Esophagus muscularis mucosa (tissue), 4 donors: ENCODE measurements around the gene COG3. TPM values are rescaled to one million over a fixed set of nuclear protein-coding genes. Genes with fewer than 3 reads are reported as not detected.

Experiments used
- DNase-seq: peaks from one replicate; pipeline ENCODE4 v3.0.0-alpha.2; 2017; ENCODE audit errors: extremely low spot score
- H3K27ac ChIP-seq, 4 donors: fragments of 200-600 bp; sonication (generic); replicated peaks in 1 of 4; 1 replicate in 3 of 4; 2 replicates in 1 of 4; pipeline ENCODE4 v1.5.1; 2016 to 2019; ENCODE audit warnings: mild to moderate bottlenecking in 1 of 4
- H3K27me3 ChIP-seq, 4 donors: fragments of 200-600 bp; sonication (generic); one replicate each; pipeline versions ENCODE4 v1.5.1 to v1.6.0; 2016 to 2019
- H3K36me3 ChIP-seq, 4 donors: fragments of 200-600 bp; sonication (generic); one replicate each; pipeline ENCODE4 v1.5.1; 2016 to 2019
- H3K4me1 ChIP-seq, 4 donors: fragments of 200-600 bp; sonication (generic); one replicate each; pipeline ENCODE4 v1.5.1; 2016 to 2019
- H3K4me3 ChIP-seq, 4 donors: fragments of 200-600 bp; sonication (generic); 1 replicate in 2 of 4; 2 replicates in 2 of 4; pipeline ENCODE4 v1.5.1; 2016 to 2019; ENCODE audit warnings: mild to moderate bottlenecking in 4 of 4, moderate library complexity in 1 of 4
- H3K9me3 ChIP-seq, 4 donors: fragments of 200-600 bp; sonication (generic); 1 replicate in 3 of 4; 2 replicates in 1 of 4; pipeline ENCODE4 v1.5.1; 2016 to 2019
- CTCF ChIP-seq, 3 experiments: fragments of 200-600 bp in 2 of 3; fragments of 450-650 bp in 1 of 3; sonication (generic) in 2 of 3; IDR thresholded peaks; one replicate each; pipeline ENCODE4 v1.5.1; 2017 to 2019; ENCODE audit warnings: antibody characterized with exemption in 3 of 3, mild to moderate bottlenecking in 2 of 3, moderate library complexity in 1 of 3
- EP300 ChIP-seq: sonication (generic); formaldehyde crosslinking; IDR thresholded peaks from one replicate; pipeline ENCODE4 v1.6.1; 2017; ENCODE audit warnings: antibody characterized with exemption
- POLR2A ChIP-seq: fragments of 450-650 bp; IDR thresholded peaks from one replicate; pipeline ENCODE4 v1.6.1; 2017; ENCODE audit warnings: antibody characterized with exemption, moderate library complexity, mild to moderate bottlenecking, low read depth
- POLR2AphosphoS5 ChIP-seq, 2 donors: sonication (generic); formaldehyde crosslinking; IDR thresholded peaks; one replicate each; pipeline ENCODE4 v1.6.1; 2017; ENCODE audit warnings: antibody characterized with exemption in 2 of 2
- WGBS: methylation state at CpG from one replicate; pipeline ENCODE4 v1.1.5; 2018; 5-methylcytosine and 5-hydroxymethylcytosine counted together
- intact Hi-C: fragments of 100-400 bp; cut with DNase I; formaldehyde crosslinking; loops from one replicate; pipeline ENCODE4 v1.15.1; 2023
- total RNA-seq, 4 donors: library from RNA; depleted of rRNA; stranded (reverse); fragments of >200 nt; gene quantifications; one replicate each; pipeline versions ENCODE4 v1.1.0 to v1.2.1, GENCODE V29; 2016

COG3 gene
- total RNA-seq, 4 donors from 2014 or later = 17.7 to 28.2 (median 21.3) TPM

GRCh38 chr13:45527699-45528462, 63.1 kb downstream of the COG3 start:
- Histone ChIP-seq H3K27me3 (no peaks in the 10 kb centered on the region), H3K27ac (no peak overlapping the region), H3K9me3 (no peaks in the 10 kb centered on the region), H3K36me3 (peaks cover 13 to 81% (median 52%) of the 10 kb centered on the region in 4 donors), H3K4me3 (no peak overlapping the region), H3K4me1 (peaks cover 0 to 7% (median 3%) of the 10 kb centered on the region in 4 donors)
- no peak for DNase-seq
- 70% methylated on average over 6 of the region's 6 CpGs for WGBS
- intact Hi-C loops = no loop called here
- TF ChIP-seq POLR2A = no peak
- no peak for TF ChIP-seq POLR2AphosphoS5 (IDR thresholded peaks at IDR 0.05)
- no peak for TF ChIP-seq EP300
- no peak for TF ChIP-seq CTCF (IDR thresholded peaks at IDR 0.05)

GRCh38 chr13:45529758-45530157, 65.0 kb downstream of the COG3 start:
- TF ChIP-seq POLR2AphosphoS5 (IDR thresholded peaks at IDR 0.05) (no peak), POLR2A (no peak), CTCF (IDR thresholded peaks at IDR 0.05) (no peak), EP300 (no peak)
- Histone ChIP-seq H3K4me1 (peaks cover 0 to 7% (median 3%) of the 10 kb centered on the region in 4 donors), H3K27me3 (no peaks in the 10 kb centered on the region), H3K9me3 (no peaks in the 10 kb centered on the region), H3K4me3 (no peak overlapping the region), H3K36me3 (peaks cover 16 to 88% (median 70%) of the 10 kb centered on the region in 4 donors), H3K27ac (no peak overlapping the region)
- intact Hi-C loops = no loop called here
- WGBS = 92% methylated on average over 3 of the region's 3 CpGs
- no peak for DNase-seq

DNA sequence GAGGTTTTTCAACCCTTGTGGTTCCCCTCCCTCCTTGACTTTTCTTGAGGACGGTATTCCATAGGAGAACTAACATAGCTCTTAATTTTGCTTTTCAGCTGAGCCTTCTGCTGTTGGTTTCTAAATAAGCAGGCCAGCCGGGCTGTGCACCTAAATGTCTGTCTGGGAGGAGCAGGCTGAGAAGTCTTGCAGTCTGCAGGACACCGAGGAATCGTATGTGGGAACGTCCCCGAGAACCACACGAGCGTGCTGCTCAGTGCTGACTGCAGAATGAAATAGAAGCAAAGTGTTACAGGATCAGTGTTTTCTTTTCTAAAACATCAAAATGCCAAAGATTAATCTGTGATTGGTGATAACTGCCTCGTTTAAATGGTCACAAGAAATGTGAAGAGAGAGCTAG, 69.9 kb downstream of the COG3 start:
- intact Hi-C loops = no loop called here
- Histone ChIP-seq H3K27me3 (no peaks in the 10 kb centered on the region), H3K36me3 (peaks cover 26 to 69% (median 63%) of the 10 kb centered on the region in 4 donors), H3K27ac (no peak overlapping the region), H3K4me1 (no peaks in the 10 kb centered on the region), H3K4me3 (no peak overlapping the region), H3K9me3 (no peaks in the 10 kb centered on the region)
- 85% methylated on average over 9 of the region's 9 CpGs for WGBS
- no peak for DNase-seq
- TF ChIP-seq POLR2AphosphoS5 (IDR thresholded peaks at IDR 0.05) = no peak
- TF ChIP-seq CTCF (IDR thresholded peaks at IDR 0.05) = no peak
- TF ChIP-seq POLR2A = no peak
- TF ChIP-seq EP300 = no peak

GRCh38 chr13:45536224-45536623, 71.5 kb downstream of the COG3 start:
- intact Hi-C loops = no loop called here
- WGBS = 91% methylated on average over 2 of the region's 2 CpGs
- no peak for TF ChIP-seq POLR2A

GRCh38 chr13:45537516-45537915, 72.8 kb downstream of the COG3 start:
- Histone ChIP-seq H3K36me3 (peaks cover 19 to 42% (median 37%) of the 10 kb centered on the region in 4 donors), H3K4me1 (no peaks in the 10 kb centered on the region), H3K27me3 (no peaks in the 10 kb centered on the region), H3K9me3 (no peaks in the 10 kb centered on the region), H3K4me3 (no peak overlapping the region), H3K27ac (no peak overlapping the region)
- TF ChIP-seq POLR2AphosphoS5 (IDR thresholded peaks at IDR 0.05) = no peak
- TF ChIP-seq EP300 = no peak
- no peak for TF ChIP-seq POLR2A
- no peak for TF ChIP-seq CTCF (IDR thresholded peaks at IDR 0.05)
- 83% methylated on average over 1 of the region's 1 CpG for WGBS
- intact Hi-C loops = no loop called here
- no peak for DNase-seq

More at GRCh38 chr13:45536224-45536623, 71.5 kb downstream of the COG3 start:
- no peak overlapping the region for H3K4me3 ChIP-seq
- H3K9me3 ChIP-seq = no peaks in the 10 kb centered on the region
- H3K4me1 ChIP-seq = no peaks in the 10 kb centered on the region
- no peak overlapping the region for H3K27ac ChIP-seq
- no peak for DNase-seq
- no peaks in the 10 kb centered on the region for H3K27me3 ChIP-seq
- H3K36me3 ChIP-seq = peaks cover 22 to 53% (median 47%) of the 10 kb centered on the region in 4 donors
